Gastrocnemius medialis (tissue), 4 donors: ENCODE data around the gene SLC25A29. TPM values are rescaled to one million over a fixed set of nuclear protein-coding genes. Genes with fewer than 3 reads are reported as not detected.

Source experiments
- ATAC-seq, 2 donors: fragments of 150-250 bp; one replicate each; pipeline ENCODE4 v1.9.1; 2016
- DNase-seq, 2 donors: peaks; one replicate each; pipeline ENCODE4 v3.0.0-alpha.2; 2019
- H3K27ac ChIP-seq, 4 donors: fragments of 200-600 bp; sonication (generic); 1 replicate in 1 of 4; 2 replicates in 3 of 4; pipeline ENCODE4 v1.5.1; 2016 to 2018; ENCODE audit warnings: mild to moderate bottlenecking in 2 of 4, moderate library complexity in 1 of 4
- H3K27me3 ChIP-seq, 3 donors: fragments of 200-600 bp; sonication (generic) in 2 of 3; 1 replicate in 1 of 3; 2 replicates in 2 of 3; pipeline versions ENCODE4 v1.5.1 to v1.6.0; 2016 to 2019; ENCODE audit warnings: mild to moderate bottlenecking in 1 of 3, moderate library complexity in 1 of 3
- H3K36me3 ChIP-seq, 2 donors: fragments of 200-600 bp; sonication (generic) in 1 of 2; one replicate each; pipeline ENCODE4 v1.5.1; 2017 to 2018
- H3K4me1 ChIP-seq, 2 donors: fragments of 200-600 bp; sonication (generic) in 1 of 2; one replicate each; pipeline ENCODE4 v1.5.1; 2016 to 2017; ENCODE audit warnings: mild to moderate bottlenecking in 2 of 2
- H3K4me3 ChIP-seq, 4 donors: fragments of 200-600 bp; sonication (generic) in 3 of 4; 1 replicate in 1 of 4; 2 replicates in 3 of 4; pipeline ENCODE4 v1.5.1; 2016 to 2019; ENCODE audit warnings: mild to moderate bottlenecking in 2 of 4
- H3K9me3 ChIP-seq, 3 donors: fragments of 200-600 bp; sonication (generic) in 2 of 3; 1 replicate in 1 of 3; 2 replicates in 2 of 3; pipeline ENCODE4 v1.5.1; 2016 to 2019
- CTCF ChIP-seq, 5 experiments: fragments of 450-650 bp in 3 of 5; fragments of 200-600 bp in 2 of 5; sonication (generic) in 2 of 5; IDR thresholded peaks in 4 of 5; conservative IDR thresholded peaks in 1 of 5; 1 replicate in 4 of 5; 2 replicates in 1 of 5; pipeline ENCODE4 v1.5.1; 2016 to 2019; ENCODE audit warnings: antibody characterized with exemption in 5 of 5, mild to moderate bottlenecking in 3 of 5, moderate library complexity in 3 of 5
- POLR2A ChIP-seq, 2 donors: fragments of 450-650 bp; IDR thresholded peaks; one replicate each; pipeline ENCODE4 v1.6.1; 2017; ENCODE audit warnings: antibody characterized with exemption in 2 of 2, mild to moderate bottlenecking in 2 of 2, moderate library complexity in 2 of 2
- in situ Hi-C, 4 donors: fragments of 200-750 bp; cut with MboI; loops; one replicate each; pipeline versions ENCODE4 v1.15.0 to v1.8.0; 2017; ENCODE audit warnings: low sequenced_read_pairs in 4 of 4
- intact Hi-C: fragments of 100-400 bp; cut with DNase I; formaldehyde crosslinking; loops from one replicate; pipeline ENCODE4 v1.15.1; 2023; ENCODE audit warnings: low total_unique reads
- total RNA-seq, 4 donors: library from RNA; depleted of rRNA; stranded (reverse); fragments of >200 nt; gene quantifications; one replicate each; pipeline versions ENCODE4 v1.1.0 to v1.2.3, GENCODE V29; 2016

The SLC25A29 gene
- total RNA-seq, 4 donors from 2014 or later = 9.0 to 17.4 (median 13.4) TPM

- ATAC-seq (no peak), DNase-seq (no peak)
- TF ChIP-seq POLR2A (IDR thresholded peaks at IDR 0.05) (no peak), CTCF (IDR thresholded peaks at IDR 0.05 in 4 of 5, conservative IDR thresholded peaks at IDR 0.05 in 1 of 5) (no peak)
- Histone ChIP-seq H3K27me3 (no peaks in the 10 kb centered on the region), H3K9me3 (no peaks in the 10 kb centered on the region), H3K4me3 (no peak overlapping the region), H3K27ac (peak overlapping the region; percentile 60 to 98 (median 92)), H3K4me1 (peaks cover 21 to 25% of the 10 kb centered on the region in 2 donors), H3K36me3 (no peaks in the 10 kb centered on the region)
- in situ Hi-C loops (no loop called here), intact Hi-C loops (loop anchor here (5.0 kb wide), 2 partner anchors 45 to 90 kb away; partner anchors contain the start of gene WDR25)
Observed at GRCh38 chr14:100287202-100287997, 18.8 kb downstream of the SLC25A29 start.

- ATAC-seq = peak; percentile 51 to 70
- peak in 1 of 2 donors; percentile 54 for DNase-seq
- intact Hi-C loops (loop anchor here (5.0 kb wide), 2 partner anchors 44 to 91 kb away; partner anchors contain the start of gene WDR25), in situ Hi-C loops (no loop called here)
- Histone ChIP-seq H3K4me1 (peaks cover 24 to 29% of the 10 kb centered on the region in 2 donors), H3K9me3 (no peaks in the 10 kb centered on the region), H3K27me3 (no peaks in the 10 kb centered on the region), H3K4me3 (no peak overlapping the region), H3K36me3 (no peaks in the 10 kb centered on the region), H3K27ac (peak overlapping the region; percentile 60 to 98 (median 92))
- TF ChIP-seq CTCF (IDR thresholded peaks at IDR 0.05 in 4 of 5, conservative IDR thresholded peaks at IDR 0.05 in 1 of 5) (no peak), POLR2A (IDR thresholded peaks at IDR 0.05) (no peak)
Observed at GRCh38 chr14:100286484-100287191, 19.6 kb downstream of the SLC25A29 start.

- ATAC-seq (no peak), DNase-seq (no peak)
- TF ChIP-seq CTCF (IDR thresholded peaks at IDR 0.05 in 4 of 5, conservative IDR thresholded peaks at IDR 0.05 in 1 of 5) (peak in 1 of 5 experiments; percentile 6), POLR2A (IDR thresholded peaks at IDR 0.05) (no peak)
- Histone ChIP-seq H3K4me1 (peaks cover 31 to 36% of the 10 kb centered on the region in 2 donors), H3K27ac (peak overlapping the region; percentile 88 to 98 (median 92)), H3K27me3 (no peaks in the 10 kb centered on the region), H3K9me3 (no peaks in the 10 kb centered on the region), H3K4me3 (peak overlapping the region; percentile 73 to 98 (median 84)), H3K36me3 (no peaks in the 10 kb centered on the region)
- in situ Hi-C loops (no loop called here), intact Hi-C loops (loop anchor here (2.0 to 5.0 kb wide), 3 partner anchors 19 to 91 kb away; partner anchors contain the start of gene WDR25)
Observed at GRCh38 chr14:100285913-100286400, 20.3 kb downstream of the SLC25A29 start.

GRCh38 chr14:100285021-100285912 is 21.0 kb downstream of the SLC25A29 start:
- intact Hi-C loops = loop anchor here (2.0 to 5.0 kb wide), 3 partner anchors 20 to 92 kb away; partner anchors contain the start of gene WDR25
- DNase-seq (peak in 1 of 2 donors; percentile 46), ATAC-seq (peak; percentile 82 to 88)
- Histone ChIP-seq H3K4me3 (peak overlapping the region; percentile 73 to 98 (median 84)), H3K9me3 (no peaks in the 10 kb centered on the region), H3K36me3 (no peaks in the 10 kb centered on the region), H3K4me1 (peaks cover 31 to 36% of the 10 kb centered on the region in 2 donors), H3K27me3 (no peaks in the 10 kb centered on the region), H3K27ac (peak overlapping the region; percentile 88 to 98 (median 92))
- in situ Hi-C loops = no loop called here
- TF ChIP-seq CTCF (IDR thresholded peaks at IDR 0.05 in 4 of 5, conservative IDR thresholded peaks at IDR 0.05 in 1 of 5) = peak; percentile 68 to 89 (median 80)
- peak in 1 of 2 donors; percentile 37 for TF ChIP-seq POLR2A (IDR thresholded peaks at IDR 0.05)
